GM12872 (cell line): ENCODE results near the gene OS9.

Experiments used
- CTCF ChIP-seq: IDR thresholded peaks from 3 replicates; pipeline ENCODE4 v1.5.1; 2011; ENCODE audit warnings: low read depth, mild to moderate bottlenecking, low read length, moderate library complexity; ENCODE audit not compliant: insufficient read depth

Gene OS9

GRCh38 chr12:57731411-57732080, 37.6 kb downstream of the OS9 start:
- no peak for TF ChIP-seq CTCF

- no peak for TF ChIP-seq CTCF
These were observed 38.3 kb downstream of the OS9 start for GRCh38 chr12:57732270-57732669.

GRCh38 chr12:57732726-57733593, 39.0 kb downstream of the OS9 start:
- TF ChIP-seq CTCF = no peak

- TF ChIP-seq CTCF = no peak
These were observed 40.0 kb downstream of the OS9 start for GRCh38 chr12:57733928-57734327.

- TF ChIP-seq CTCF = no peak
These were observed 40.7 kb downstream of the OS9 start for GRCh38 chr12:57734591-57734990.

- TF ChIP-seq CTCF = no peak
These were observed 41.4 kb downstream of the OS9 start for GRCh38 chr12:57735198-57735855.
